Measurements from ENCODE around the gene ARMC9.

- TF ChIP-seq EZH2 (IDR thresholded peaks at IDR 0.05; ENCODE audit: insufficient read depth, poor library complexity, severe bottlenecking) (no peak), EZH2phosphoT487 (IDR thresholded peaks at IDR 0.05; ENCODE audit: insufficient read depth, low read depth) (no peak)
These were observed 149.7 kb downstream of the ARMC9 start for GRCh38 chr2:231348173-231348572.
